ENCODE data around the gene XRCC4.

DNA sequence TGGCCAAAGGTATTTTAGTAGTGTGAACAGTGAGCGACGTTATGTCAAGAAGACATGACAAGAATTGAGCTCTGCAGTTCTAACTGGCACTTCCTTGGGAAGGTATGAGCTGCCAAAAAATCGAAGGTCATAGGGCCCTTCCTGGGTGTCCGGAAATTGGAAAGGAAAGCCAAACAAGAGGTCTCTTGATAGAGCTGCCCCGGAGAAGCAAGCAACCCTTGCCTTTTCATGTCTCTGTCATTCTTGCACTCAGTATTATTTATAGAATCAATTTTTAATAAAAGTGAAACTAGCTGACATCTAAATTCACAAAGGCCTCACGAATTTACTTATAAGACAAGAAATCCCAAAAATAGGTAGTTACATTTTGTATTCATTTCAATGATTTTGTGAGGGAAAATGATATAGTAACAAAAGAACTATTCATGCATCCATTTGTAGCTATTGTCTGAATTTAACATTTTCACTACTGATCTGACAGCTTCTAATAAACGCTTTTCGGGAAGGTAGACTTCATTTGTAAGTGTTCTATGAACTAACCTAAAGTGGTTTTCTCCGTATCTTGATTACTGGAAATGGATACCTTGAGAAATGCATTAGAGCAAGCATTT, 280.4 kb downstream of the XRCC4 start:
- TF ChIP-seq, protein P1, sequence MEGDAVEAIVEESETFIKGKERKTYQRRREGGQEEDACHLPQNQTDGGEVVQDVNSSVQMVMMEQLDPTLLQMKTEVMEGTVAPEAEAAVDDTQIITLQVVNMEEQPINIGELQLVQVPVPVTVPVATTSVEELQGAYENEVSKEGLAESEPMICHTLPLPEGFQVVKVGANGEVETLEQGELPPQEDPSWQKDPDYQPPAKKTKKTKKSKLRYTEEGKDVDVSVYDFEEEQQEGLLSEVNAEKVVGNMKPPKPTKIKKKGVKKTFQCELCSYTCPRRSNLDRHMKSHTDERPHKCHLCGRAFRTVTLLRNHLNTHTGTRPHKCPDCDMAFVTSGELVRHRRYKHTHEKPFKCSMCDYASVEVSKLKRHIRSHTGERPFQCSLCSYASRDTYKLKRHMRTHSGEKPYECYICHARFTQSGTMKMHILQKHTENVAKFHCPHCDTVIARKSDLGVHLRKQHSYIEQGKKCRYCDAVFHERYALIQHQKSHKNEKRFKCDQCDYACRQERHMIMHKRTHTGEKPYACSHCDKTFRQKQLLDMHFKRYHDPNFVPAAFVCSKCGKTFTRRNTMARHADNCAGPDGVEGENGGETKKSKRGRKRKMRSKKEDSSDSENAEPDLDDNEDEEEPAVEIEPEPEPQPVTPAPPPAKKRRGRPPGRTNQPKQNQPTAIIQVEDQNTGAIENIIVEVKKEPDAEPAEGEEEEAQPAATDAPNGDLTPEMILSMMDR (IDR thresholded peaks at IDR 0.05; ENCODE audit: poor library complexity, severe bottlenecking), result no peak
- no peak for TF ChIP-seq EZH2 (IDR thresholded peaks at IDR 0.05; ENCODE audit: borderline replicate concordance, insufficient read depth, low read length, poor library complexity, severe bottlenecking)
- TF ChIP-seq RAD21 (conservative IDR thresholded peaks at IDR 0.05), result no peak
- no peak for TF ChIP-seq REST (IDR thresholded peaks at IDR 0.05; ENCODE audit: borderline replicate concordance)
- TF ChIP-seq MXI1 (conservative IDR thresholded peaks at IDR 0.05; ENCODE audit: poor library complexity, severe bottlenecking), result no peak
- TF ChIP-seq POLR2AphosphoS5 (IDR thresholded peaks at IDR 0.05), result no peak
- TF ChIP-seq TAF1 (IDR thresholded peaks at IDR 0.05; ENCODE audit: low read depth), result no peak
